GM12801 (cell line): ENCODE data around the gene EPHB2.

Source experiments
- TF ChIP-seq, protein P1 (sequence below): IDR thresholded peaks from one replicate; pipeline ENCODE4 v1.5.1; 2011; ENCODE audit warnings: control low read depth; ENCODE audit not compliant: insufficient read length; ENCODE audit errors: extremely low read depth

Gene EPHB2

DNA sequence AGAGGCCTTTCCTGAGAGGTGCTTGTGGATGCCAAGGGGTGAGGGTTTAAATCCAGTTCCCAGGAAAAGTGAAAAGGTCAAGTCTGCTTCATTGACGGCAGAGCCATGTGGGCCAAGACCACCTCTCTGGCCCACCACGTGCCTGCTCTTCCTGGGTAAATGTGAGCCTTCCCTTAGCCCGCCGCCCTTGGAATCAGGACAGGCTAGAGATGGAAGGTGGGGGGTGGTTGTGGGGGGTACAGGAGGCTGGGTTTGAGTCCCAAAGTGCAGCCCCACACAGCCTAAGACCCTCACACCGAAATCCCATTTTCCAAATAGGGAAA, 104.4 kb downstream of the EPHB2 start:
- TF ChIP-seq, protein P1, sequence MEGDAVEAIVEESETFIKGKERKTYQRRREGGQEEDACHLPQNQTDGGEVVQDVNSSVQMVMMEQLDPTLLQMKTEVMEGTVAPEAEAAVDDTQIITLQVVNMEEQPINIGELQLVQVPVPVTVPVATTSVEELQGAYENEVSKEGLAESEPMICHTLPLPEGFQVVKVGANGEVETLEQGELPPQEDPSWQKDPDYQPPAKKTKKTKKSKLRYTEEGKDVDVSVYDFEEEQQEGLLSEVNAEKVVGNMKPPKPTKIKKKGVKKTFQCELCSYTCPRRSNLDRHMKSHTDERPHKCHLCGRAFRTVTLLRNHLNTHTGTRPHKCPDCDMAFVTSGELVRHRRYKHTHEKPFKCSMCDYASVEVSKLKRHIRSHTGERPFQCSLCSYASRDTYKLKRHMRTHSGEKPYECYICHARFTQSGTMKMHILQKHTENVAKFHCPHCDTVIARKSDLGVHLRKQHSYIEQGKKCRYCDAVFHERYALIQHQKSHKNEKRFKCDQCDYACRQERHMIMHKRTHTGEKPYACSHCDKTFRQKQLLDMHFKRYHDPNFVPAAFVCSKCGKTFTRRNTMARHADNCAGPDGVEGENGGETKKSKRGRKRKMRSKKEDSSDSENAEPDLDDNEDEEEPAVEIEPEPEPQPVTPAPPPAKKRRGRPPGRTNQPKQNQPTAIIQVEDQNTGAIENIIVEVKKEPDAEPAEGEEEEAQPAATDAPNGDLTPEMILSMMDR, result no peak

DNA sequence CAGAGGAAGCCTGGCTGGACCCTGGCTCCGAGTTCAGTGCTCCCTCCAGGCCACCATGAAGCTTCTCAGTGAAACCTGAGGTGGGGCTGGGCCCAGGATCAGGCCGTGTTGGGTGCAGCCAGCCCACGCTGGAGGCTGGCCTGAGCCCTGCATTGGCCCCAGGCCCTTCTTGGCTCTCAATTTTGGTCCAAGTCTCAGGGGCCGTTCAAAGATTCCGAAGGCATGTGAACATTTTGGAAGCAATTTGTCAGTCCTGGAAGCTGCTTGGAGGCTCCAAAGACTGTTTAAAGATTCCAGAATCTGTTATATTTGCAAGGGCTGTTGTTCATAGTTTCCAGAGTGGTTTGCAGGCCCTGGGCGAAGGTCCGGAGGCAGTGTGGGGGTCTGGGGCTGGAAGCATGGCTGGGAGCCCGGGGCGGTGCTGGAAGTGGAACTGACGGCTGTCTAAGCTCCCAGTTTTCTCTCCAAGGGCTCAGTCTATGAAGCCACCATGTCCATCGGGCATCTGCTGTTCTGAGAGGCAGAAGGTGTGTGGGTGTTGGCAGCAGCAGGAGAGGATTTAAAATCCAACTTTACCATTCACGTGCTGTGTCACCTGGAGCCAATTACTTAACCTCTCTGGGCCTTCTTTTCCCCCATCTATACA, 104.9 kb downstream of the EPHB2 start:
- TF ChIP-seq, protein P1, result no peak

DNA sequence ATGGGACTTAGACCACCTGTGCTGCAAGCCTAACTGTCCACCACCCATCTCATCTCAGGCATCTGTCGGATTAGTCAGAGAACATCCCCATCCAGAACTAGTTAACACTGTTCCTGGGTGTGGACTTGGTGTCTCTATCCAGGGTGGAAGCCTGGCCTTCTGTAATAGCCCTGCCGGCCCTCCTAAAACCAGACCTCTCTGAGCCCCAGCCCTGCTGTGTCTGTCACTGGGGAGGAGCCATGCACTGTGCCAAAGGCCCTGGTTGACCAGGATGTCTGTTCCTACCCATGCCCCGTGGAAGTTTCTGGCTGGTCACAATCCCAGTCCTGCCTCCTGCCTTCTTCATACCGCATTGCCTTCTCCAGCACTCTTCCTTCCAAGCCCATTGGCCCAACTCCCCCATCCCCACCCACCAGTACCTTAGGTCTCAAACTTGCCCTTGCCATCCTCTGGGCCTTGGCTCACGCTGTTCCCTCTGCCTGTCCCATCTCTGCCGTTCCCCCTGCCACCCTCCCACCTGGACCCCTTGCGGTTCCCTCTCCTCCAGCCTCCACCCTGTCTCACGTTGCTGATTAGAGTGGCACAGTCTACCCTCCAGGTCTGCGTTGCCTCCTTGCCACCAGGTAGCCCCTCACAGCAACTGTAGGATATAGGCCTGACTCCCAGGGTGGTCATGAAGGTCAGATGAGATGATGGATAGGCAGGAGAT, 105.6 kb downstream of the EPHB2 start:
- TF ChIP-seq, protein P1, result no peak

DNA sequence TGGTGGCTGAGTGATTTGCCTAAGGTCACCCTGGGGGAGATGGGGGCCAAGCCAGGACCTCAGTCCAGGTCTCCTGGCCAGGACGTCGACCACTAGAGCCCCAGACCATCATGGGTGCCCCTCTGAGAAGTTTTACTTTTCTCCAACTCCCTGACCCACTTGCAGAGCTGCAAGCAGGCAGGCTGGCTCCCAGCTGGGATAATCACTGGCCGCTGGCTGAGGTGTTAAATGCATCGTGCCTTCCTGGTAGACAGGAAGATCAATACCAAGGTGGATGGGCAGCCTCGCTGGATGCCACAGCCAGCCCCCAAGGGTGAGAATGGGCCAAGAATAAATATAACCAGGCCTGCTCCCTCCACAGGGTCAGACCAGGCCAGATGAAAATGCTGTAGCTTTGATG, 106.2 kb downstream of the EPHB2 start:
- TF ChIP-seq, protein P1, result no peak

DNA sequence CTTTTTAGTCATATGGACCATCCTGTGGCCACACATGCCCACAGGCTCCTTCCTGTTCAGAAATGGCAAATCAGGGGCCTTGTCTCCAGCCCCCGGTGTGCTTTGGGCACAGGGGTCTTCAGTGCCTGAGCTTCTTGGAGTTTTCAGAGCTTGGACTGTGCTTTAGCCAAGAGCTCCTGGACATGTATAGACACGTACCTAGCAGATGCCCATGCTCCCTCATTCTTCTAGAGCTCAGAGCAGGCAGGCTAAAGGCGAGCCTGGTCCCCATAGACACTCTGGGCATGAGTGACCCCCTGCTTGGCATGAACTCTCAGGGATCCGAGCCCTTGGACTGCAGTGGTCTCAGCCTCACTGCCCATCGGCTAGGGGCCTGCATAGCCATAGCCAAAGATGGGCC, 106.8 kb downstream of the EPHB2 start:
- TF ChIP-seq, protein P1, result no peak

DNA sequence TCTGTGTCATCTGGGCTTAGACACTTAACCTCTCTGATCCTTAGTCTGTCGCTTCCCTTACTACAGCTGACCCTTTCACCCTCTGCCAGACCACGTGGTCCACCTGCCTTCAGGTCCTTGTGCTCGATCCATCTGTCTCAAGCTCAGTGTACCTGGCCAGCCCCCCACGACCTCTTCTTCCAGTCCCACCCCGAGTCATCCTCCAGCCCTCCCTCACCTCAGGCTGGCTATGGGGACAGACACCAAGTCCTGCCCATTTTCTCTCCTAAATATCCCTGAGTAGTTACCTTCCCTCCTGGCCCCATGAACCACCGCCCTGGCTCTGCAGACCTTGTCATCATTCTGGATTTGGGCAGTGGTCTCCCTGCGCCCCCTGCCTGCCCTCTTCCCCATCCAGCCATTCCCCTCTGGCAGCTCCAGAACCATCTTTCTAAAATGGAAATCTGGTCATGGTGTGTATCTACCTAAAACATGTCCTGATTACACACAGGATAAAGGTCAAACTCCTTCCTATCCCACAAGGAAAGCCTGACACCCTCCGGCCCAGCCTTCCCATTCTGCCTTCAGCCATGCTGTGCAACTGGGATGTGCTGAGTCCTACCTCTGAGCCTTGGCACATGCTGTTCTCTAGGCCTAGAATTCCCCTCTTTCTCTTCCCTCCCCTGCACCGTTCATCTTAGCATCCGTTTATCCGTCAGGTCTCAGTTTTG, 107.6 kb downstream of the EPHB2 start:
- TF ChIP-seq, protein P1, result no peak

DNA sequence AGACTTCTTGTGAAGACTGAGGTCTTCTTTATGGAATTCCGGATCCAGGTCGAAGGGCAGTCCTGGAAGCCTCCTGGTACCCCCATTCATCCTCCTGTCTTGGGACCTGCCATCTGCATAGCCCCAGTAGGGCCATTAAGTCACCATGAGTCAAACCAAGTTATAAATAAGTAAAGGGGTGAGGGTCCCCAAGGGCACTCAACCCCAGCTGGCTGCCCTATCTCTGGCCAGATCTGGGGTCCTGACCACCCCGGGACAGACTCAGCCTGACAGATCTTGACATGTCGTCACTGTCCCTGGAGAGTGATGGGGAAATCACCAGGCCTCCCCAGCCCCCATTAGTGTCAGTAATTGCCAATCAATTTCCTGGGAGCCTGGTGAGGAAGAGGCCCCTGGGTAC, 108.7 kb downstream of the EPHB2 start:
- TF ChIP-seq, protein P1, result no peak
